ENCODE results near the gene RAB22A.
A peak's percentile ranks its signal among the peaks of the same experiment; 100 is the strongest.

Gene RAB22A

GRCh38 chr20:58352468-58352867, 43.0 kb downstream of the RAB22A start:
- Histone ChIP-seq H2AK5ac (ENCODE audit: low read length) (no peak overlapping the region), H3K18ac (ENCODE audit: low read length) (no peak overlapping the region), H3K56ac (ENCODE audit: low read length) (no peak overlapping the region), H3K36me3 (ENCODE audit: control insufficient read depth, insufficient read depth, low read length) (peaks cover 2% of the 10 kb centered on the region), H2BK15ac (replicated peaks; ENCODE audit: low read depth) (no peak overlapping the region), H3K4me1 (ENCODE audit: control insufficient read depth, low read depth, low read length) (no peaks in the 10 kb centered on the region), H3K23ac (ENCODE audit: low read length) (no peak overlapping the region), H3K9ac (ENCODE audit: low read length) (no peak overlapping the region), H3K4ac (ENCODE audit: low read depth, low read length) (no peak overlapping the region), H4K5ac (ENCODE audit: low read length) (no peak overlapping the region), H3K4me3 (ENCODE audit: low read length) (no peak overlapping the region), H2BK120ac (ENCODE audit: low read depth, low read length) (no peak overlapping the region), H4K8ac (ENCODE audit: low read depth, low read length) (no peak overlapping the region), H3K79me1 (ENCODE audit: low read length) (no peaks in the 10 kb centered on the region), H2BK5ac (ENCODE audit: low read length) (no peak overlapping the region), H3K27me3 (ENCODE audit: insufficient read depth, low read length, poor library complexity) (no peaks in the 10 kb centered on the region), H3K79me2 (ENCODE audit: control insufficient read depth, insufficient read depth, low read length) (no peaks in the 10 kb centered on the region), H3K4me2 (ENCODE audit: low read length) (no peak overlapping the region), H3K27ac (ENCODE audit: low read depth, low read length) (no peak overlapping the region)
- DNase-seq = no peak
- no CpG with 5 or more reads among the region's 2 CpGs for WGBS (ENCODE audit: extremely low coverage, insufficient coverage, low lambda C conversion rate)

DNA sequence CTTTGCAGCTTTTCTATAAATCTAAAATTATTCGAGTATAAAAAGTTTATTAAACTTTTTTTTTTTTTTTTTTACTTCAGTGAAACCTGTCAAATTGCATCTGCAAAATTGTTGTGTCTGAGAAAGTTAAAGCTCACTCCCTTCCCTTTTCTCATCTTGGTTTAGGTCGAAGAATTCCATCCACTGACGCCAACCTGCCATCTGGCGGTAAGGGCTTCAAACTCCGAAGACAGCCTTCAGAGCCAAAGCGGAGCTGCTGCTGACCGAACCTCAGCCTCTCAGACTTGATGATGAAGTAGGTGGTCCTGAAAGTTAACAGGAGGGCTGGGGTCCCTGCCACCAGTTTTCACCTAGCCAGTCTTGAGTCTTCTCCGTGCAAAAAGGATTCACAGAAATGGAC, 49.9 kb downstream of the RAB22A start:
- Histone ChIP-seq H3K9ac (ENCODE audit: low read length) (no peak overlapping the region), H3K4me3 (ENCODE audit: low read length) (no peak overlapping the region), H2BK5ac (ENCODE audit: low read length) (no peak overlapping the region), H3K18ac (ENCODE audit: low read length) (no peak overlapping the region), H4K5ac (ENCODE audit: low read length) (no peak overlapping the region), H2BK15ac (replicated peaks; ENCODE audit: low read depth) (no peak overlapping the region), H3K4me2 (ENCODE audit: low read length) (no peak overlapping the region), H3K56ac (ENCODE audit: low read length) (no peak overlapping the region), H4K8ac (ENCODE audit: low read depth, low read length) (no peak overlapping the region), H2BK120ac (ENCODE audit: low read depth, low read length) (no peak overlapping the region), H3K27me3 (ENCODE audit: insufficient read depth, low read length, poor library complexity) (no peaks in the 10 kb centered on the region), H3K4ac (ENCODE audit: low read depth, low read length) (no peak overlapping the region), H3K23ac (ENCODE audit: low read length) (no peak overlapping the region), H3K79me2 (ENCODE audit: control insufficient read depth, insufficient read depth, low read length) (no peaks in the 10 kb centered on the region), H3K27ac (ENCODE audit: low read depth, low read length) (no peak overlapping the region), H2AK5ac (ENCODE audit: low read length) (no peak overlapping the region), H3K79me1 (ENCODE audit: low read length) (no peaks in the 10 kb centered on the region), H3K4me1 (ENCODE audit: control insufficient read depth, low read depth, low read length) (no peaks in the 10 kb centered on the region), H3K36me3 (ENCODE audit: control insufficient read depth, insufficient read depth, low read length) (no peaks in the 10 kb centered on the region)
- no CpG with 5 or more reads among the region's 8 CpGs for WGBS (ENCODE audit: extremely low coverage, insufficient coverage, low lambda C conversion rate)
- peak; percentile 48 for DNase-seq

DNA sequence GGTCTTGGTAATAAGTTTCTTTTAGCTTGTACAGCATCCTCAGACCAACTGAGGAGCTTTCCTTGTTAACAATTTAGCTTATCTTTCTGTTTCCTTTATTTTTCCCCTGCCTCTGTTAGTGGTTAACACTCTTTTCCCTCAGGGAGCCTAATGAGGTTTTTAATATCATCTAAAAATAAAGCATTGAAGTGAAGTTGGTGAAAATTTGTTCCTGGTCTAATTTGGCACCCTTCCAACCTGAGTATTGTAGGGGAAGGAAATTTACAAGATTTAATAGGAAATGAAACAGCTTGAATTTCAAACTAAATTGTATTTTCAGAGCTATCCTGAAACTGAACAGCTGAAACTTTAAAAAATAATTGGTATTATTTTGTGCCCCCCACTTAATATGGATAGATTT, 51.4 kb downstream of the RAB22A start:
- Histone ChIP-seq H3K9ac (ENCODE audit: low read length) (no peak overlapping the region), H3K4me2 (ENCODE audit: low read length) (no peak overlapping the region), H2BK120ac (ENCODE audit: low read depth, low read length) (no peak overlapping the region), H4K5ac (ENCODE audit: low read length) (no peak overlapping the region), H3K56ac (ENCODE audit: low read length) (no peak overlapping the region), H3K79me2 (ENCODE audit: control insufficient read depth, insufficient read depth, low read length) (no peaks in the 10 kb centered on the region), H2BK5ac (ENCODE audit: low read length) (no peak overlapping the region), H3K23ac (ENCODE audit: low read length) (no peak overlapping the region), H3K4me1 (ENCODE audit: control insufficient read depth, low read depth, low read length) (no peaks in the 10 kb centered on the region), H4K8ac (ENCODE audit: low read depth, low read length) (no peak overlapping the region), H2AK5ac (ENCODE audit: low read length) (no peak overlapping the region), H3K36me3 (ENCODE audit: control insufficient read depth, insufficient read depth, low read length) (no peaks in the 10 kb centered on the region), H3K27me3 (ENCODE audit: insufficient read depth, low read length, poor library complexity) (no peaks in the 10 kb centered on the region), H2BK15ac (replicated peaks; ENCODE audit: low read depth) (no peak overlapping the region), H3K27ac (ENCODE audit: low read depth, low read length) (no peak overlapping the region), H3K18ac (ENCODE audit: low read length) (no peak overlapping the region), H3K4ac (ENCODE audit: low read depth, low read length) (no peak overlapping the region), H3K79me1 (ENCODE audit: low read length) (no peaks in the 10 kb centered on the region), H3K4me3 (ENCODE audit: low read length) (no peak overlapping the region)
- DNase-seq = no peak

- no CpG with 5 or more reads among the region's 9 CpGs for WGBS (ENCODE audit: extremely low coverage, insufficient coverage, low lambda C conversion rate)
- no peak overlapping the region for H3K27ac ChIP-seq (ENCODE audit: low read depth, low read length)
- H3K79me2 ChIP-seq (ENCODE audit: control insufficient read depth, insufficient read depth, low read length) = no peaks in the 10 kb centered on the region
These were observed 52.1 kb downstream of the RAB22A start for GRCh38 chr20:58361481-58362205.

DNA sequence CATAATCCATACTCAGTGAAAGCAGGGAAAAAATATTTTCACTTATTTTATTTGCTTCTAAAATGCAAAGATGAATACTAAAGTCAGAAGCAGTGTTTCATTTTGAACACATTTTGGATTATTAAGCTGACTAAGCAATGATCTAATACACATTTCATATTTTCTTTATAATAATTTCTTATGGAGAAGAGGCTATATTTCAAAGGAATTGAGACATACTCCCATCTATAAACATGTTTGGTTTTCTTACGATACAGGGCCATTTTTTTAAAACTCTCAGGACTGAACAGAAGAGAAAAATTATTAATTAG, 52.6 kb downstream of the RAB22A start:
- no peaks in the 10 kb centered on the region for H3K79me2 ChIP-seq (ENCODE audit: control insufficient read depth, insufficient read depth, low read length)
- H3K56ac ChIP-seq (ENCODE audit: low read length) = no peak overlapping the region
- H4K8ac ChIP-seq (ENCODE audit: low read depth, low read length) = no peak overlapping the region
- no CpG with 5 or more reads among the region's 1 CpG for WGBS (ENCODE audit: extremely low coverage, insufficient coverage, low lambda C conversion rate)
- H3K4ac ChIP-seq (ENCODE audit: low read depth, low read length) = no peak overlapping the region
- H3K4me1 ChIP-seq (ENCODE audit: control insufficient read depth, low read depth, low read length) = no peaks in the 10 kb centered on the region
- no peak overlapping the region for H3K9ac ChIP-seq (ENCODE audit: low read length)
- no peaks in the 10 kb centered on the region for H3K36me3 ChIP-seq (ENCODE audit: control insufficient read depth, insufficient read depth, low read length)
- no peak for DNase-seq
- no peak overlapping the region for H3K27ac ChIP-seq (ENCODE audit: low read depth, low read length)
- no peaks in the 10 kb centered on the region for H3K27me3 ChIP-seq (ENCODE audit: insufficient read depth, low read length, poor library complexity)
- H3K79me1 ChIP-seq (ENCODE audit: low read length) = no peaks in the 10 kb centered on the region
- no peak overlapping the region for H2BK120ac ChIP-seq (ENCODE audit: low read depth, low read length)
- no peak overlapping the region for H3K23ac ChIP-seq (ENCODE audit: low read length)
- H4K5ac ChIP-seq (ENCODE audit: low read length) = no peak overlapping the region
- no peak overlapping the region for H2BK15ac ChIP-seq (replicated peaks; ENCODE audit: low read depth)
- no peak overlapping the region for H2AK5ac ChIP-seq (ENCODE audit: low read length)
- no peak overlapping the region for H3K4me3 ChIP-seq (ENCODE audit: low read length)
- H3K4me2 ChIP-seq (ENCODE audit: low read length) = no peak overlapping the region
- H2BK5ac ChIP-seq (ENCODE audit: low read length) = no peak overlapping the region
- H3K18ac ChIP-seq (ENCODE audit: low read length) = no peak overlapping the region

More at GRCh38 chr20:58361481-58362205, 52.1 kb downstream of the RAB22A start:
- H3K4ac ChIP-seq (ENCODE audit: low read depth, low read length) = no peak overlapping the region
- no peak overlapping the region for H4K8ac ChIP-seq (ENCODE audit: low read depth, low read length)
- H3K36me3 ChIP-seq (ENCODE audit: control insufficient read depth, insufficient read depth, low read length) = no peaks in the 10 kb centered on the region
- H3K79me1 ChIP-seq (ENCODE audit: low read length) = no peaks in the 10 kb centered on the region
- no peak overlapping the region for H2BK15ac ChIP-seq (replicated peaks; ENCODE audit: low read depth)
- no peak overlapping the region for H3K23ac ChIP-seq (ENCODE audit: low read length)
- no peak overlapping the region for H2AK5ac ChIP-seq (ENCODE audit: low read length)
- no peaks in the 10 kb centered on the region for H3K4me1 ChIP-seq (ENCODE audit: control insufficient read depth, low read depth, low read length)
- no peak overlapping the region for H2BK120ac ChIP-seq (ENCODE audit: low read depth, low read length)
- H3K56ac ChIP-seq (ENCODE audit: low read length) = no peak overlapping the region
- H3K4me3 ChIP-seq (ENCODE audit: low read length) = no peak overlapping the region
- H4K5ac ChIP-seq (ENCODE audit: low read length) = no peak overlapping the region
- DNase-seq = peak; percentile 35
- H2BK5ac ChIP-seq (ENCODE audit: low read length) = no peak overlapping the region
- H3K18ac ChIP-seq (ENCODE audit: low read length) = no peak overlapping the region
- no peak overlapping the region for H3K9ac ChIP-seq (ENCODE audit: low read length)
- H3K27me3 ChIP-seq (ENCODE audit: insufficient read depth, low read length, poor library complexity) = no peaks in the 10 kb centered on the region
- H3K4me2 ChIP-seq (ENCODE audit: low read length) = no peak overlapping the region

- Histone ChIP-seq H2BK120ac (ENCODE audit: low read depth, low read length) (no peak overlapping the region), H3K9ac (ENCODE audit: low read length) (no peak overlapping the region)
- WGBS (ENCODE audit: extremely low coverage, insufficient coverage, low lambda C conversion rate) = no CpG with 5 or more reads among the region's 4 CpGs
These were observed 53.5 kb downstream of the RAB22A start for GRCh38 chr20:58362970-58363369.

More at GRCh38 chr20:58362970-58363369, 53.5 kb downstream of the RAB22A start:
- Histone ChIP-seq H4K5ac (ENCODE audit: low read length) (no peak overlapping the region), H4K8ac (ENCODE audit: low read depth, low read length) (no peak overlapping the region), H3K56ac (ENCODE audit: low read length) (no peak overlapping the region), H3K4me1 (ENCODE audit: control insufficient read depth, low read depth, low read length) (no peaks in the 10 kb centered on the region), H3K36me3 (ENCODE audit: control insufficient read depth, insufficient read depth, low read length) (no peaks in the 10 kb centered on the region), H3K4me3 (ENCODE audit: low read length) (no peak overlapping the region), H3K27ac (ENCODE audit: low read depth, low read length) (no peak overlapping the region), H2AK5ac (ENCODE audit: low read length) (no peak overlapping the region), H3K18ac (ENCODE audit: low read length) (no peak overlapping the region), H3K27me3 (ENCODE audit: insufficient read depth, low read length, poor library complexity) (no peaks in the 10 kb centered on the region), H2BK15ac (replicated peaks; ENCODE audit: low read depth) (no peak overlapping the region), H3K4me2 (ENCODE audit: low read length) (no peak overlapping the region), H3K4ac (ENCODE audit: low read depth, low read length) (no peak overlapping the region), H3K79me2 (ENCODE audit: control insufficient read depth, insufficient read depth, low read length) (no peaks in the 10 kb centered on the region), H3K79me1 (ENCODE audit: low read length) (no peaks in the 10 kb centered on the region), H3K23ac (ENCODE audit: low read length) (no peak overlapping the region), H2BK5ac (ENCODE audit: low read length) (no peak overlapping the region)
- no peak for DNase-seq
